NCI-H526 (cell line): ENCODE results near the gene YTHDC2.

ENCODE experiments used
- DNase-seq, 2 experiments: peaks; one replicate each; lab custom pipeline; 2025; lab: John Stamatoyannopoulos, UW

Gene YTHDC2

GRCh38 chr5:113606298-113607134 is 93.0 kb downstream of the YTHDC2 start:
- DNase-seq: peak; percentile 53 to 71

GRCh38 chr5:113607361-113607760 is 93.9 kb downstream of the YTHDC2 start:
- DNase-seq: no peak

GRCh38 chr5:113608113-113608596 is 94.7 kb downstream of the YTHDC2 start:
- DNase-seq: no peak

- peak in 1 of 2 experiments; percentile 35 for DNase-seq
Observed at GRCh38 chr5:113612060-113612496, 98.6 kb downstream of the YTHDC2 start.

GRCh38 chr5:113614191-113614590 is 100.7 kb downstream of the YTHDC2 start:
- DNase-seq: no peak

- DNase-seq: no peak
Observed at GRCh38 chr5:113615708-113616107, 102.2 kb downstream of the YTHDC2 start.

- DNase-seq: no peak
Observed at GRCh38 chr5:113617191-113617796, 103.8 kb downstream of the YTHDC2 start.

GRCh38 chr5:113632996-113633395 is 119.5 kb downstream of the YTHDC2 start:
- no peak for DNase-seq

- no peak for DNase-seq
Observed at GRCh38 chr5:113634957-113635356, 121.5 kb downstream of the YTHDC2 start.

- no peak for DNase-seq
Observed at GRCh38 chr5:113641715-113642114, 128.2 kb downstream of the YTHDC2 start.
